H9 (cell line): ENCODE results near the gene ABHD15. TPM values are rescaled to one million over a fixed set of nuclear protein-coding genes. Genes with fewer than 3 reads are reported as not detected.
A peak's percentile ranks its signal among the peaks of the same experiment; 100 is the strongest.

ENCODE experiments used
- DNase-seq: peaks from one replicate; pipeline ENCODE4 v3.0.0-alpha.2; 2017
- H2AFZ ChIP-seq: one replicate; pipeline ENCODE4 v1.6.1; 2013; ENCODE audit warnings: mild to moderate bottlenecking, low read length, control low read depth, moderate library complexity
- H2AK5ac ChIP-seq: 2 replicates; pipeline ENCODE4 v1.6.1; 2013; ENCODE audit warnings: low read length, control low read depth, mixed read lengths; ENCODE audit not compliant: insufficient read length
- H2BK120ac ChIP-seq: one replicate; pipeline ENCODE4 v1.6.1; 2013; ENCODE audit warnings: low read depth, mild to moderate bottlenecking, low read length, control low read depth, inconsistent platforms; ENCODE audit not compliant: poor library complexity, severe bottlenecking
- H2BK12ac ChIP-seq: 2 replicates; pipeline ENCODE4 v1.6.1; 2013; ENCODE audit warnings: low read length, control low read depth, mixed read lengths, low read depth; ENCODE audit not compliant: insufficient read length
- H2BK15ac ChIP-seq: 2 replicates; pipeline ENCODE4 v1.6.1; 2013; ENCODE audit warnings: low read depth, low read length, control low read depth
- H2BK20ac ChIP-seq: one replicate; pipeline ENCODE4 v1.6.1; 2013; ENCODE audit warnings: low read depth, mild to moderate bottlenecking, low read length, control low read depth, inconsistent platforms; ENCODE audit not compliant: poor library complexity, severe bottlenecking
- H2BK5ac ChIP-seq: 2 replicates; pipeline ENCODE4 v1.6.1; 2013; ENCODE audit warnings: low read length, control low read depth, mixed read lengths; ENCODE audit not compliant: insufficient read length
- H3K14ac ChIP-seq: 2 replicates; pipeline ENCODE4 v1.6.1; 2013; ENCODE audit warnings: low read length, control low read depth; ENCODE audit not compliant: insufficient read depth
- H3K18ac ChIP-seq: 2 replicates; pipeline ENCODE4 v1.6.1; 2013; ENCODE audit warnings: low read depth, mild to moderate bottlenecking, mixed read lengths, low read length, control low read depth; ENCODE audit not compliant: insufficient read length
- H3K23ac ChIP-seq: 2 replicates; pipeline ENCODE4 v1.6.1; 2013; ENCODE audit warnings: low read length, control low read depth, mixed read lengths, low read depth; ENCODE audit not compliant: insufficient read length
- H3K23me2 ChIP-seq: 2 replicates; pipeline ENCODE4 v1.6.1; 2013; ENCODE audit warnings: low read depth, mild to moderate bottlenecking, mixed read lengths, low read length, control low read depth; ENCODE audit not compliant: insufficient read length, poor library complexity, severe bottlenecking
- H3K27ac ChIP-seq: 2 replicates; pipeline ENCODE4 v1.5.1; 2013; ENCODE audit warnings: low read length, control low read depth, mixed read lengths, low read depth; ENCODE audit not compliant: insufficient read length
- H3K27me3 ChIP-seq: 2 replicates; pipeline ENCODE4 v1.6.1; 2013; ENCODE audit warnings: low read length, control low read depth, inconsistent platforms; ENCODE audit not compliant: insufficient read depth
- H3K4ac ChIP-seq: 2 replicates; pipeline ENCODE4 v1.6.1; 2013; ENCODE audit warnings: low read depth, mild to moderate bottlenecking, control low read depth, inconsistent platforms, low read length, moderate library complexity
- H3K4me1 ChIP-seq: 2 replicates; pipeline ENCODE4 v1.6.1; 2013; ENCODE audit warnings: low read length, control low read depth, inconsistent platforms; ENCODE audit not compliant: insufficient read depth
- H3K4me2 ChIP-seq: 2 replicates; pipeline ENCODE4 v1.6.1; 2013; ENCODE audit warnings: low read length, control low read depth, mixed read lengths; ENCODE audit not compliant: insufficient read length, insufficient read depth
- H3K56ac ChIP-seq: 2 replicates; pipeline ENCODE4 v1.6.1; 2013; ENCODE audit warnings: low read depth, mild to moderate bottlenecking, mixed read lengths, low read length, control low read depth; ENCODE audit not compliant: insufficient read length
- H3K79me1 ChIP-seq: 2 replicates; pipeline ENCODE4 v1.6.1; 2013; ENCODE audit warnings: low read depth, mild to moderate bottlenecking, moderate library complexity, low read length, control low read depth, inconsistent platforms; ENCODE audit not compliant: insufficient read depth, poor library complexity, severe bottlenecking
- H3K79me2 ChIP-seq: 2 replicates; pipeline ENCODE4 v1.6.1; 2013; ENCODE audit warnings: low read length, control low read depth, inconsistent platforms; ENCODE audit not compliant: insufficient read depth
- H3K9ac ChIP-seq: 2 replicates; pipeline ENCODE4 v1.6.1; 2013; ENCODE audit warnings: low read length, control low read depth, mixed read lengths; ENCODE audit not compliant: insufficient read length; ENCODE audit errors: extremely low read depth
- H3K9me3 ChIP-seq: one replicate; pipeline ENCODE4 v1.6.1; 2013; ENCODE audit warnings: low read depth, low read length, inconsistent platforms; ENCODE audit not compliant: control insufficient read depth
- H3T11ph ChIP-seq: one replicate; pipeline ENCODE4 v1.6.1; 2013; ENCODE audit warnings: mild to moderate bottlenecking, low read length, control low read depth, inconsistent platforms
- H4K20me1 ChIP-seq: one replicate; pipeline ENCODE4 v1.6.1; 2013; ENCODE audit not compliant: control insufficient read depth, insufficient read length, insufficient read depth
- H4K5ac ChIP-seq: 2 replicates; pipeline ENCODE4 v1.6.1; 2013; ENCODE audit warnings: low read depth, mild to moderate bottlenecking, mixed read lengths, low read length, control low read depth; ENCODE audit not compliant: insufficient read length
- H4K8ac ChIP-seq: replicated peaks from 2 replicates; pipeline ENCODE4 v1.6.1; 2013; ENCODE audit warnings: low read length, control low read depth, mixed read lengths, low read depth; ENCODE audit not compliant: insufficient read length
- H4K91ac ChIP-seq: 2 replicates; pipeline ENCODE4 v1.6.1; 2013; ENCODE audit warnings: low read depth, mild to moderate bottlenecking, moderate library complexity, mixed read lengths, low read length, control low read depth; ENCODE audit not compliant: insufficient read length
- H3K27ac Mint-ChIP-seq, 3 experiments: 2 replicates in 2 of 3; 3 replicates in 1 of 3; pipeline ENCODE4 v1.8.0; 2020 to 2021; ENCODE audit warnings: mixed read lengths in 3 of 3, mild to moderate bottlenecking in 1 of 3, moderate library complexity in 1 of 3
- H3K27me3 Mint-ChIP-seq: 2 replicates; pipeline ENCODE4 v1.8.0; 2021; ENCODE audit warnings: low read depth, mild to moderate bottlenecking, moderate library complexity, mixed read lengths
- H3K36me3 Mint-ChIP-seq, 3 experiments: 2 replicates in 2 of 3; 3 replicates in 1 of 3; pipeline ENCODE4 v1.8.0; 2020 to 2021; ENCODE audit warnings: low read depth in 3 of 3, mixed read lengths in 3 of 3; ENCODE audit not compliant: insufficient read depth in 1 of 3
- H3K4me1 Mint-ChIP-seq, 2 experiments: 2 replicates each; pipeline ENCODE4 v1.8.0; 2020; ENCODE audit warnings: mixed read lengths in 2 of 2
- H3K4me3 Mint-ChIP-seq, 2 experiments: 2 replicates in 1 of 2; 3 replicates in 1 of 2; pipeline ENCODE4 v1.8.0; 2020 to 2021; ENCODE audit warnings: mild to moderate bottlenecking in 2 of 2, mixed read lengths in 2 of 2, moderate library complexity in 1 of 2
- H3K9me3 Mint-ChIP-seq, 2 experiments: 2 replicates in 1 of 2; 3 replicates in 1 of 2; pipeline ENCODE4 v1.8.0; 2020; ENCODE audit warnings: mild to moderate bottlenecking in 2 of 2, mixed read lengths in 2 of 2, moderate library complexity in 1 of 2
- CTCF ChIP-seq: fragments of 200-600 bp; sonication (generic); conservative IDR thresholded peaks from 3 replicates; pipeline ENCODE4 v1.8.0; 2021; ENCODE audit warnings: antibody characterized with exemption, mild to moderate bottlenecking
- WGBS: extraction: QIAGEN DNeasy Blood & Tissue Kit; methylation state at CpG from one replicate; pipeline ENCODE4 v1.1.7; 2013; ENCODE audit warnings: missing lambda C conversion rate, low lambda C conversion rate, mixed read lengths; ENCODE audit not compliant: insufficient read length; ENCODE audit errors: extremely low coverage; 5-methylcytosine and 5-hydroxymethylcytosine counted together
- total RNA-seq: library from RNA; stranded (reverse); gene quantifications from 2 replicates; pipeline ENCODE4 v1.2.1, GENCODE V29; 2021

Gene ABHD15
- total RNA-seq, 1 experiment from 2014 or later: 2.5 TPM

- Histone ChIP-seq H3K27me3 (no peaks in the 10 kb centered on the region), H3K56ac (no peak overlapping the region), H2AK5ac (no peak overlapping the region), H3K18ac (no peak overlapping the region), H3K27ac (no peak overlapping the region), H2BK15ac (no peak overlapping the region), H3T11ph (no peak overlapping the region), H2BK12ac (no peak overlapping the region), H3K9ac (no peak overlapping the region), H4K20me1 (no peaks in the 10 kb centered on the region), H4K91ac (no peak overlapping the region), H2BK5ac (no peak overlapping the region), H3K23me2 (no peaks in the 10 kb centered on the region), H3K79me2 (no peaks in the 10 kb centered on the region), H3K4me1 (no peaks in the 10 kb centered on the region), H3K79me1 (no peaks in the 10 kb centered on the region), H2BK20ac (no peak overlapping the region), H3K14ac (no peak overlapping the region), H3K23ac (no peak overlapping the region), H2BK120ac (no peak overlapping the region), H3K4ac (no peak overlapping the region), H3K9me3 (no peaks in the 10 kb centered on the region), H2AFZ (no peak overlapping the region), H4K8ac (no peak overlapping the region), H4K5ac (no peak overlapping the region), H3K4me2 (no peak overlapping the region)
- Mint-ChIP-seq H3K9me3 (peaks cover 0 to 3% of the 10 kb centered on the region in 2 experiments; a peak in 2 of 5 replicates), H3K4me3 (no peak overlapping the region), H3K4me1 (peaks cover 8 to 33% of the 10 kb centered on the region in 2 experiments), H3K36me3 (peaks cover 0 to 2% (median 0%) of the 10 kb centered on the region in 3 experiments; a peak in 1 of 7 replicates), H3K27ac (peak overlapping the region in 1 of 3 experiments; percentile 17; a peak in 1 of 7 replicates), H3K27me3 (no peaks in the 10 kb centered on the region)
- TF ChIP-seq CTCF: no peak
- DNase-seq: no peak
- WGBS: no CpG with 5 or more reads among the region's 6 CpGs
Measured at GRCh38 chr17:29603109-29603674, 36.4 kb upstream of the ABHD15 start.
